AG10803 (cell line): Measurements from ENCODE around the gene FUT7.

Source experiments
- DNase-seq: peaks from one replicate; pipeline ENCODE4 v3.0.0; 2010; ENCODE audit warnings: low read depth
- H3K4me3 ChIP-seq: 2 replicates; pipeline ENCODE4 v1.5.1; 2011; ENCODE audit warnings: mild to moderate bottlenecking, low read length, control low read depth
- TF ChIP-seq, protein P1 (sequence below): conservative IDR thresholded peaks from 2 replicates; pipeline ENCODE4 v1.5.1; 2011; ENCODE audit warnings: mild to moderate bottlenecking, low read length, control low read depth, inconsistent platforms

Gene FUT7

DNA sequence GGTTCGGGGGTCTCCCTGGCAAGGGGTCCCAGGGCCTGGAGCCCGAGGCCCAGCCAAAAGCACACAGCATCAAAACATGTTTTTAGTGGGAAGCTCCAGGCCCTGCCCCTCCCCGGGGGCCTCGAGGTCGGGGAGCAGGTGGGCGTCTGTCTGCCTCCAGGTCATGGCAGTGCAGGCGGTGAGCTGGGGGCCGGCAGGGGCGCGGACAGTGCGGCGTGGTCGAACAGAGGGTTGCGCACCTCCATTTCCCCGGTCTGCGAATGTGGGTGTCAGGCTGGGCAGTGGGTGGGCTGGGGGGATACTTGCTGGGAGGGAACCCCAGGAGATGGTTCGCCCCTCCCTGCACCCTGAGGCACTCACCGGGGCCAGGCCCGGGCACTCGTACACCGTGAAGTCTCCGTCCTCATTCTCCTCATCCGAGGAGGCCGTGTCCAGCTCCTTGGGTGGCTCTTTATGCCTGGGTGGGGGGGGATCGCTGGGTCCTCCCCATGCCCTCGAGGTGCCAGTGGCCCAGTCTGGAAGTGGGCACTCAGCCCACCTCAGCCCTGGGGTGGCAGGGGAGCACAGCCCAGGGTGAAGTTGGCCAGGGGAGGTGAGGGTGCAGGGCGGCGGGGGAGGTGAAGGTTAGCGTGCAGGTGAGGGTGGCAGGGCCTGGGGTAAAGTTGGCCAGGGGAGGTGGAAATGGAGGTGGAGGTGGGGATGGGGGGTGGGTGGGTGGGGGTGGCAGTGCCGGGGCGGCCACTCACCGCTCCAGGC lies 7.9 kb upstream of the FUT7 start:
- no peak overlapping the region for H3K4me3 ChIP-seq
- TF ChIP-seq, protein P1, sequence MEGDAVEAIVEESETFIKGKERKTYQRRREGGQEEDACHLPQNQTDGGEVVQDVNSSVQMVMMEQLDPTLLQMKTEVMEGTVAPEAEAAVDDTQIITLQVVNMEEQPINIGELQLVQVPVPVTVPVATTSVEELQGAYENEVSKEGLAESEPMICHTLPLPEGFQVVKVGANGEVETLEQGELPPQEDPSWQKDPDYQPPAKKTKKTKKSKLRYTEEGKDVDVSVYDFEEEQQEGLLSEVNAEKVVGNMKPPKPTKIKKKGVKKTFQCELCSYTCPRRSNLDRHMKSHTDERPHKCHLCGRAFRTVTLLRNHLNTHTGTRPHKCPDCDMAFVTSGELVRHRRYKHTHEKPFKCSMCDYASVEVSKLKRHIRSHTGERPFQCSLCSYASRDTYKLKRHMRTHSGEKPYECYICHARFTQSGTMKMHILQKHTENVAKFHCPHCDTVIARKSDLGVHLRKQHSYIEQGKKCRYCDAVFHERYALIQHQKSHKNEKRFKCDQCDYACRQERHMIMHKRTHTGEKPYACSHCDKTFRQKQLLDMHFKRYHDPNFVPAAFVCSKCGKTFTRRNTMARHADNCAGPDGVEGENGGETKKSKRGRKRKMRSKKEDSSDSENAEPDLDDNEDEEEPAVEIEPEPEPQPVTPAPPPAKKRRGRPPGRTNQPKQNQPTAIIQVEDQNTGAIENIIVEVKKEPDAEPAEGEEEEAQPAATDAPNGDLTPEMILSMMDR, result no peak
- no peak for DNase-seq

DNA sequence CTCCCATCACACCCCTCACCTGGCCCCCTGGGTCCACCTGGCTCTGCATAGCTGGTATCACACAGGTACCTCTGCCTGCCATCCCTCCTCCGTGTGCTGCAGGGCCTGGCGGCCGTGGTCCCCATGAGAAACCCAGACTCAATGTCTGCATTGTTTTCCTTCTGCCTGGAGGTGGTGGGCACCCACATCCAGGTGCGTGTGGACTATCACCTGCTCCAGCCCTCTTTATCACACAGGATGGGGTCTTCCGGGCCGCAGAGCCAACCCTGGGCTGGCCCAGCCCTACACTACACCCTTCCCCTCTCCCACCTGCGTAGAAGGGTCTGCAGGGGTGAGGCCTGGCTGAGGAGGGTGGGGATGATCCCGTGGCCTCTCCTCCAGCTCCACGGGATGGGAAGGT lies 7.0 kb upstream of the FUT7 start:
- TF ChIP-seq, protein P1, result no peak
- H3K4me3 ChIP-seq, result no peak overlapping the region
- no peak for DNase-seq

DNA sequence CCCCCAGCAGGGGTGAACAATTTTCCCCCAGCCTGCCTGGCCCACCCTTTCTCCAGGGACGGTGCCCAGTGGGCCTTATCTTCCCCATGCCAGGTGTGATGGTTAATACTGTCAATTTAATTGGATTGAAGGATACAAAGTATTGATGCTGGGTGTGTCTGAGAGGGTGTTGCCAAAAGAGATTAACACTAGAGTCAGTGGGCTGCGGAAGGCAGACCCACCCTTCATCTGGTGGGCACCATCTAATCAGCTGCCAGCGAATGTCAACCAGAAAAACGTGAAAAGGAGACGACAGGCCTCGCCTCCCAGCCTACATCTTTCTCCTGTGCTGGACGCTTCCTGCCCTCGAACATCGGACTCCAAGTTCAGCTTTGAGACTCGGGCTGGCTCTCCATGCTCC lies 5.6 kb upstream of the FUT7 start:
- no peak for DNase-seq

DNA sequence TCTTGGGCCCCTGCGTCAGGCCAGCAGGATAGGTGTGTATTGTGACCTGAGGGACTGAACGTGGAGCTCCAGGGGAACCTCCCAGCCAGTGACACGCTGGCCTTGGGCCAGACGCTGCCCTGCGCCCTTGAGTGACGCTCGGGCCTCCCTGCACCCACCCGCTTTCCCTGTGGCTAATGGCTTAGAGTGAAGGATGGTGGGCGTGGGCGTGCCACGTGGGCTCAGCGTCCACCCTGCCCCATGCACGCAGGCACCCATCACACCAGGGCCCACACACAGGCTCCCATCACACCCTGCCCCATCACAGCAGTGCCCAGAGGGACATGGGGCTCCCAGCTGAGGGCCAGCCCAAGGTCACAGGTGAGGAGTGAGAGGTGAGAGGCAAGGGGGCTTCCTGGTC lies 5.1 kb upstream of the FUT7 start:
- TF ChIP-seq, protein P1, result no peak
- no peak for DNase-seq
- no peak overlapping the region for H3K4me3 ChIP-seq

More for the DNA sequence above, 5.6 kb upstream of the FUT7 start:
- TF ChIP-seq, protein P1, result no peak
- no peak overlapping the region for H3K4me3 ChIP-seq

DNA sequence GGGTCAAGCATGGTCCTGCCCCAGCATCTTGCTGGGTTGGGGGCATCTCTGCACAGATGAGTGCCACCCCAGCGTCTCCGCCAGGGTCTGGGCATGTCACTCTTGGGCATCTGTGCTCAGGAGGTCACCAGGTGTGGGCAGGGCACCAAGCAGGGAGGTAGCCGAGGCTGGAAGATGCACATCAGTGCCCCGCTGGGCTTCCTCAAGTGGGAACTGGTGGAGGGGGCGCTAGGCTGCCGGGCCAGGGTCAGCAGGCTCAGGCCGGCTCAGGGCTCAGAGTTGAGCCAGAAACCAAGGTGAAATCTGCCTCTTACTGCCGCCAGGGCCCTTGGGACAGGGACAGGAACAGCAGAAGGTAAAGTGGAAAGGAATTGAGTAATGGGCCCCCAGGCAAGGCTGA lies 4.0 kb upstream of the FUT7 start:
- TF ChIP-seq, protein P1, result no peak
- no peak overlapping the region for H3K4me3 ChIP-seq
- no peak for DNase-seq

DNA sequence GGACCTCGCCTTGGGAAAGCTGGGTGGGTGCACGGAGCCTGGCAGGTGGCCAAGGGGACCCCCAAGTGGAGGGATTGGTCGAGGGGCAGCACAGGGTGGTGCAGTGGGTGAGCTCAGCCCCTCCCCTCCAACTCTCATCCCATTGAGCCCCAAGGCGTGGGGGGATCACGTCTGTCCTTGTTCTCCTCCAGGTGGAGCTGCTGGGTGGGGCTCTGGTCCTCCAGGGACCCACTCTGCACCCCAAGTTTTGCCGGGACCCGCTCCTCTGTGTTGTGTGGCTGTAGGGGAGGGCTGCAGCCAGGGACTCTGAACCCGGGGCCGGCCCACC lies 3.6 kb upstream of the FUT7 start:
- H3K4me3 ChIP-seq, result no peak overlapping the region
- TF ChIP-seq, protein P1, result no peak
- DNase-seq, result no peak

DNA sequence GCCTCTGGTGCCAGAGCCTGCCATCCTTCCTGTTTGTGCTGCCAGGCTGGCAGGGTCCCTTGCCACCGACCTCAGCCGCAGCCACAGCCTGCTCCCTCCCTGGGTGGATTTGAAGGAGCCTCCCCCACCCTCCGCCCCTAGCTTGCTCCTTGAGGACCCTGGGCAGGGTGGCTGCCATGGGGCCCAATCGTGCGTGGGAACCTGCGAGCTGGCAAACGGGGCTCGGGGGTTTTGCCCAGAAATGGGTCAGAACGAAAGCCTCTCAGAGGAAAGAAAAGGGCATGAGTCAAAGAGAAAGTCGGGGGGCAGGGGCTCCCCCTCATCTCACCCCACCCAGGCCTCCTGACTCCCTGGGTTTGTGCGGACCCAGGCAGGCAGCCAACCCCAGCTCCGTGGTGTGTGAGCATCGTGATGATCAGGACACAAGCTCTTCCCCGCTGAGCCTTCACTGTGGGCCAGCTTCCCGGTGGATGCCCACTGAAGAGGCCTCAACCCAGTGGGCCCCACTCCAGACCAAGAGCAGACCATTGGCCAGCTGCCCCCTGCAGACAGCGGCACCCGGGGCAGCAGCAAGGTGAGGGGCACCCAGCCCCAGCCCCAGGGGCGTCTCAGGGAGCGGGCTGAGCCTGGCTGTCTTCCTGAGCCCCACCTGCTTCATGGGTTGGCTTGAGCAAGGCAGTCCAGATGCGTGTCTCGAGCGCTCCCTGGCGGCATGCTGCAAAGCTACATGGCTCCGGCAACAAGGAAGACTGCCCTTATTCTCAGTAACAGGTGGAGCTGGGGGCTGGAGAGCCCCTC lies 3.0 kb upstream of the FUT7 start:
- TF ChIP-seq, protein P1, result peak; percentile 82
- no peak overlapping the region for H3K4me3 ChIP-seq
- DNase-seq, result peak; percentile 75
